ENCODE data around the gene SLC26A1.

The SLC26A1 gene

DNA sequence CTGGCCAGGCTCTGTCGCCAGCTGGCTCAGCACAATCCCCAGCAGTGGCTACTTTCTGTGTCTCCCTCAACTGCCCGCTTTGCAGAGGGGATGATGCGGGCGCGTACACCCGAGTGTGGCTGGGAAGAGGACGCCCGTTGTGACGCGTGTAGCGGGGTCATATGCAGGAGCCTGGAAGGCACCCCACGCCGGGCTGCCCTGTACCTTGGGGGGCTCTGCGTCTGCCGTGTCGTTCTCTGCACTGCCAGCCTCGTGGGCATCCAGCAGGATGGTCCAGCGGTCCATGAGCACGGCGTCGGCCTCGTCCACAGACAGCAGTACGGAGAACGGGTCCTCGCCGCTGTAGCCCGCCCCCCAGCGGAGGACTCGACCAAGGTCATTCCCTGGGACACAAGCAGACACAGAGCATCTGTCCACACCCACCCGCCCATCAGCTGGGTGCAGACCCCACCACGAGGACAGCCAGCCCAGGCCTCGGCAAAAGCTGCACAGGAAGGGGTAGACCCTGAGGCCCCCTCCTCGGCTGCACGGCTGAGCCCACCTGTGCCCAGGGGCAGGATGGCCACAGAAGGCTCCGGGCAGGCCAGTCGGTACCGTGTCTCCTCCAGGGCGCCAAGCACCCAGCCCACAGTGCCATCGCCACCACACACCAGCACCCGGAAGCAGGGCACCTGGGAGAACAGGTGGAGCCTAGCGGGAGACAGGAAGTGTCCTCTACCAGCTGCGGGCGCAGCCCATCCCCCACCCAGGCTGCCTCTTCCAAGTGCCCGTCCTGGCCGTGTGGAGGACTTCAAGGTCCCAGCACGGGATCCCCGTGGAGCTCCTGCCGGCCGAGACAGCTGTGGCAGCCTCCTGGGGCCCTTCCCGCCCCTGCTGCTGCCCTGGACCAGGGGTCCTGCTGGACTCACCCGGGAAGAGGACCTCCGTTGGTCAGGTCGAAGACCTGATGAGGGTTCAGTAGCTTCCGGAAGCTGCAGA is 30.7 kb downstream of the SLC26A1 start:
- H3K4me3 ChIP-seq (ENCODE audit: low read depth, low read length): no peak overlapping the region
- TF ChIP-seq CTCF (conservative IDR thresholded peaks at IDR 0.05; ENCODE audit: low read depth, low read length): no peak
- DNase-seq (ENCODE audit: low read depth): no peak

DNA sequence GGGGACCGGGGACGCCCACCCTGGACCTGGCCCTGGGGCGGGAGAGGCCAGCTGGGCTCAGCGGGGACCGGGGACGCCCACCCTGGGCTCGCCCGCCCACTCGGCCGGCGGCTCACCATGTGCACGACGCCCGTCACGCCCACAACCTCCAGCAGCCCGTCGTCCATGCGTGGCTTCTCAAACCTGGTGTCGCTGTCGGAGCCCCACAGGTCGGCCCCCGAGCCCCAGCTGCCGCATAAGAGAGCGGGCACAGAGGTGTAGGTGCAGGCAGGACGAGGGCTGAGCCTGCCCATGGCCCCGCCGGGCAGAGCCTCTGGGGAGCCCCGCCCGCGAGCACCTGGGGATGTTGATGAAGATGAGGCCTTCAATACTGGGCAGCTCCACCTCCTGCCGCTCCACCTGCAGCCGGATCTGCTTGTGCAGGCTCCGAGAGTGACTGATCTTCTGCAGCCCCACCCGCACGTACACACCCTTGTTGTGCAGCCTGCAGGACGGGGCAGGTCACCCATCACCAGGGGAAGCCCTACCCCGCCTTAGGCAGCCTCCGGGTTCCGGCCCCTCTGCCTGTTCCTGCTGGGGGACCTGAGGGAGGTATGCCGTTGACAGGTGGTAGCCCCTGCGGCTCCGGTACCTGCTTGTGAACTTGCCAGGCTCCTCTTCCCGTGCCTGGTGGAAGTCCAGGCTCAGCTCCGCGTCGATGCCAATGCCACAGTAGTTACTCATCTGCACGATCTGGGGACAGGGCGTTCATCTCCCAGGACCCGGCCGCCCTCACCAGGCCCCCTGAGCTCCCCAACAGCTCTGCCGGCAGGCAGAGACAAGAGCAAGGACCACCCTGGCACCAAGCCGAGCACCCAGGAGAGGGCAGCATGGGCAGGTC is 31.6 kb downstream of the SLC26A1 start:
- no peak for DNase-seq (ENCODE audit: low read depth)
- no peak for TF ChIP-seq CTCF (conservative IDR thresholded peaks at IDR 0.05; ENCODE audit: low read depth, low read length)
- no peak overlapping the region for H3K4me3 ChIP-seq (ENCODE audit: low read depth, low read length)

DNA sequence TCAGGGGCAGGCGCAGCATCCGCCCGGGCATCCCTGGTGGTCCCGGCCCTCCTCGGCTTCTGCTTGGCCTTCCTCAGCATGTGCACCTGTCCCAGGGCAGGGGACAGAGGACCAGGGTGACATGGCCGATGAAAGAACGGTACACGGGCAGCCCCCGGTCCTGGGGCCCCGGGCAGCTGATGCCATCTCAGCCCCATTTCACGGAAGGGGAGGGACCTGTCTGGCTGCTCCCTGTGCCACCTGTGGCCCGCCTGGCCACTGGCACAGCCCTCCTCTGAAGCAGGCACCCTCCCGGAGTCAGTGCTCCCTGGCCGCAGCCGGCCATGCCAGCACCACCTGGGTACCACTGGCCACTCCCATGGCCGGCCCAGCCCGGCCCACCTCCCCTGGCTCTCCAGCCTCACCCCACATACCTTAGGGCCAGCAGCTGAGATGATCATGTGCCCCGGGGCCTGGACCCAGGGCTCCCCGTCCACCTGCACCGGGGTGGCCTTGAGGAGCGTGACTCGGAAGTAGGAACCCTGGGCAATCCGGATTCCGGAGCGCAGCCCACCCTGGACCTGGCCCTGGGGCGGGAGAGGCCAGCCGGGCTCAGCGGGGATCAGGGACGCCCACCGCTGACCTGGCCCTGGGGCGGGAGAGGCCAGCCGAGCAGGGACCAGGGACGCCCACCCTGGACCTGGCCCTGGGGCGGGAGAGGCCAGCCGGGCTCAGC is 32.4 kb downstream of the SLC26A1 start:
- no peak for TF ChIP-seq CTCF (conservative IDR thresholded peaks at IDR 0.05; ENCODE audit: low read depth, low read length)
- no peak for DNase-seq (ENCODE audit: low read depth)
- H3K4me3 ChIP-seq (ENCODE audit: low read depth, low read length): no peak overlapping the region

GRCh38 chr4:960140-960635 is 33.0 kb downstream of the SLC26A1 start:
- no peak for DNase-seq (ENCODE audit: low read depth)
- no peak overlapping the region for H3K4me3 ChIP-seq (ENCODE audit: low read depth, low read length)
- TF ChIP-seq CTCF (conservative IDR thresholded peaks at IDR 0.05; ENCODE audit: low read depth, low read length): no peak

- no peak overlapping the region for H3K4me3 ChIP-seq (ENCODE audit: low read depth, low read length)
- DNase-seq (ENCODE audit: low read depth): no peak
- TF ChIP-seq CTCF (conservative IDR thresholded peaks at IDR 0.05; ENCODE audit: low read depth, low read length): no peak
Measured at GRCh38 chr4:959338-960139, 33.7 kb downstream of the SLC26A1 start.
